GM12864 (cell line): Measurements from ENCODE around the gene SCYL2.
A peak's percentile ranks its signal among the peaks of the same experiment; 100 is the strongest.
"Not testable (repeated sequence)": the region's sequence is repeated elsewhere in the genome, so short reads cannot be mapped to it uniquely, and the experiment has no call there.

Experiments
- DNase-seq: peaks from one replicate; pipeline ENCODE4 v3.0.0-alpha.2; 2011; ENCODE audit warnings: low read depth
- H3K4me3 ChIP-seq: 2 replicates; pipeline ENCODE4 v1.5.1; 2011; ENCODE audit warnings: mild to moderate bottlenecking, low read depth, low read length, control low read depth
- CTCF ChIP-seq: IDR thresholded peaks from 2 replicates; pipeline ENCODE4 v1.5.1; 2011; ENCODE audit warnings: low read depth, mild to moderate bottlenecking, moderate library complexity, low read length, control low read depth, inconsistent platforms; ENCODE audit errors: missing control alignments

SCYL2 gene

GRCh38 chr12:100329800-100330199, 62.8 kb downstream of the SCYL2 start:
- DNase-seq = peak; percentile 51
- TF ChIP-seq CTCF = no peak
- H3K4me3 ChIP-seq = no peak overlapping the region

- no peak for DNase-seq
- no peak for TF ChIP-seq CTCF
- H3K4me3 ChIP-seq = no peak overlapping the region
Measured at GRCh38 chr12:100331871-100332270, 64.9 kb downstream of the SCYL2 start.

GRCh38 chr12:100332852-100333251, 65.9 kb downstream of the SCYL2 start:
- H3K4me3 ChIP-seq = no peak overlapping the region
- no peak for DNase-seq
- TF ChIP-seq CTCF = no peak

GRCh38 chr12:100337299-100337698, 70.3 kb downstream of the SCYL2 start:
- TF ChIP-seq CTCF = no peak
- no peak overlapping the region for H3K4me3 ChIP-seq
- DNase-seq = no peak

- no peak for DNase-seq
- no peak overlapping the region for H3K4me3 ChIP-seq
Measured at GRCh38 chr12:100337727-100338126, 70.8 kb downstream of the SCYL2 start.

GRCh38 chr12:100339071-100339470, 72.1 kb downstream of the SCYL2 start:
- no peak for TF ChIP-seq CTCF
- no peak overlapping the region for H3K4me3 ChIP-seq
- no peak for DNase-seq

More at GRCh38 chr12:100337727-100338126, 70.8 kb downstream of the SCYL2 start:
- no peak for TF ChIP-seq CTCF

- not testable (repeated sequence) for DNase-seq, H3K4me3 ChIP-seq
Measured at GRCh38 chr12:100342897-100343296, 75.9 kb downstream of the SCYL2 start.

- not testable (repeated sequence) for H3K4me3 ChIP-seq, DNase-seq
Measured at GRCh38 chr12:100344351-100344750, 77.4 kb downstream of the SCYL2 start.
